Measurements from ENCODE around the gene SMAD6.

SMAD6 gene

GRCh38 chr15:66798426-66799061 is 96.5 kb downstream of the SMAD6 start:
- Histone ChIP-seq H3K79me2 (ENCODE audit: control insufficient read depth, insufficient read depth, low read length, unreplicated experiment) (no peaks in the 10 kb centered on the region), H3K27ac (ENCODE audit: low read depth, low read length) (peak overlapping the region; percentile 44), H3K36me3 (ENCODE audit: insufficient read depth, low read length) (no peaks in the 10 kb centered on the region), H3K4me3 (ENCODE audit: low read depth, low read length) (no peak overlapping the region), H2AFZ (ENCODE audit: low read length, unreplicated experiment) (no peak overlapping the region), H3K27me3 (ENCODE audit: insufficient read depth, low read length) (no peaks in the 10 kb centered on the region), H3K4me1 (ENCODE audit: control insufficient read depth, insufficient read depth, low read length, unreplicated experiment) (peaks cover 32% of the 10 kb centered on the region)

DNA sequence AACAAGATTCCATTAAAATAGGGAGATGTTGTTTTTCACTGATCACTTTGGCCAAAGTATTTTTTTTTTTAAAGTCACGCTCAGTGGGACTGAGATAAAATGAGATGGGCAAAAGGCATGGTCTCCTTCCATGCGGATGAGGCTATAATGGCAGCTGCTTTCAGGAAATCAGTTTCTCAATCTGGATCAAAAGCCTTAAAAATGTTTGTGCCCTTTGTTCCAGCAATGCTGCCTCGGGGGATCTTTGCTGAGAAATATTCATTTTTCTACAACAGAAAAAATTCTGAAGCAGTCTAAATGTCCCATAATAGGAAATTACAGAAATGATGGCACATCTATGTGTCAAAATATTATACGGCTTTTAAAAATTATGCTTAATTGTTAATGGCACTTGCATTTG is 97.2 kb downstream of the SMAD6 start:
- no peaks in the 10 kb centered on the region for H3K27me3 ChIP-seq (ENCODE audit: insufficient read depth, low read length)
- H3K4me1 ChIP-seq (ENCODE audit: control insufficient read depth, insufficient read depth, low read length, unreplicated experiment), result peaks cover 38% of the 10 kb centered on the region
- peak overlapping the region; percentile 44 for H3K27ac ChIP-seq (ENCODE audit: low read depth, low read length)
- H3K4me3 ChIP-seq (ENCODE audit: low read depth, low read length), result no peak overlapping the region; the same call in 1 of the 2 replicates
- no peaks in the 10 kb centered on the region for H3K79me2 ChIP-seq (ENCODE audit: control insufficient read depth, insufficient read depth, low read length, unreplicated experiment)
- H3K36me3 ChIP-seq (ENCODE audit: insufficient read depth, low read length), result no peaks in the 10 kb centered on the region
- peak overlapping the region; percentile 71 for H2AFZ ChIP-seq (ENCODE audit: low read length, unreplicated experiment)

GRCh38 chr15:66800584-66801235 is 98.7 kb downstream of the SMAD6 start:
- no peak overlapping the region for H2AFZ ChIP-seq (ENCODE audit: low read length, unreplicated experiment)
- H3K27me3 ChIP-seq (ENCODE audit: insufficient read depth, low read length), result no peaks in the 10 kb centered on the region
- no peaks in the 10 kb centered on the region for H3K79me2 ChIP-seq (ENCODE audit: control insufficient read depth, insufficient read depth, low read length, unreplicated experiment)
- H3K36me3 ChIP-seq (ENCODE audit: insufficient read depth, low read length), result 0 out of 2 replicates have a peak, but pooled peaks cover 2% of the 10 kb centered on the region
- H3K27ac ChIP-seq (ENCODE audit: low read depth, low read length), result no peak overlapping the region
- no peak overlapping the region for H3K4me3 ChIP-seq (ENCODE audit: low read depth, low read length)
- H3K4me1 ChIP-seq (ENCODE audit: control insufficient read depth, insufficient read depth, low read length, unreplicated experiment), result peaks cover 53% of the 10 kb centered on the region

DNA sequence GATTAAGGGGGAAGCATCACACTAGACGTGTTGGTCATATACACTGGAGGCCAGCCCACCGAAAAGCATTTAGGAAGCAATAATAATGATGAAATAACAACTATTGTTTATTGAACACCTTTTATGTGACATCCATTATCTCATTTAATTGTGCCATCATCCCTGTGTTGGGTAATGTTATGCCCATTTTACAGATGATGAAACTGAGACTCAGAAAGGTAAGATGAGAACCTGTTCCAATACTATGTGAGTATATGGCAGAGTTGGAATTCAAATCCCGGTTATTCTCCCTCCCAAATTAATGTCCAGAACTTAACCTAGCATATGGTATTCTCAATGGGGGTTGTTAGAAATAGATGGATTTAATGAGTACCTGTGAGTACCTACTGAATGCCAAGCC is 99.2 kb downstream of the SMAD6 start:
- H3K4me1 ChIP-seq (ENCODE audit: control insufficient read depth, insufficient read depth, low read length, unreplicated experiment), result peaks cover 56% of the 10 kb centered on the region
- H2AFZ ChIP-seq (ENCODE audit: low read length, unreplicated experiment), result no peak overlapping the region
- no peaks in the 10 kb centered on the region for H3K79me2 ChIP-seq (ENCODE audit: control insufficient read depth, insufficient read depth, low read length, unreplicated experiment)

GRCh38 chr15:66802025-66803001 is 100.3 kb downstream of the SMAD6 start:
- no peaks in the 10 kb centered on the region for H3K27me3 ChIP-seq (ENCODE audit: insufficient read depth, low read length)
- H2AFZ ChIP-seq (ENCODE audit: low read length, unreplicated experiment), result peak overlapping the region; percentile 4
- peak overlapping the region; percentile 95 for H3K27ac ChIP-seq (ENCODE audit: low read depth, low read length)
- H3K36me3 ChIP-seq (ENCODE audit: insufficient read depth, low read length), result 0 out of 2 replicates have a peak, but pooled peaks cover 4% of the 10 kb centered on the region
- no peaks in the 10 kb centered on the region for H3K79me2 ChIP-seq (ENCODE audit: control insufficient read depth, insufficient read depth, low read length, unreplicated experiment)
- peaks cover 56% of the 10 kb centered on the region for H3K4me1 ChIP-seq (ENCODE audit: control insufficient read depth, insufficient read depth, low read length, unreplicated experiment)
- H3K4me3 ChIP-seq (ENCODE audit: low read depth, low read length), result peak overlapping the region; percentile 31; the same call in 1 of the 2 replicates

More for the DNA sequence above, 99.2 kb downstream of the SMAD6 start:
- H3K4me3 ChIP-seq (ENCODE audit: low read depth, low read length), result no peak overlapping the region
- H3K36me3 ChIP-seq (ENCODE audit: insufficient read depth, low read length), result 0 out of 2 replicates have a peak, but pooled peaks cover 4% of the 10 kb centered on the region
- no peak overlapping the region for H3K27ac ChIP-seq (ENCODE audit: low read depth, low read length)
- no peaks in the 10 kb centered on the region for H3K27me3 ChIP-seq (ENCODE audit: insufficient read depth, low read length)

- Histone ChIP-seq H3K27ac (ENCODE audit: low read depth, low read length) (peak overlapping the region; percentile 95), H3K27me3 (ENCODE audit: insufficient read depth, low read length) (no peaks in the 10 kb centered on the region), H3K4me3 (ENCODE audit: low read depth, low read length) (no peak overlapping the region), H3K4me1 (ENCODE audit: control insufficient read depth, insufficient read depth, low read length, unreplicated experiment) (peaks cover 55% of the 10 kb centered on the region), H2AFZ (ENCODE audit: low read length, unreplicated experiment) (no peak overlapping the region), H3K79me2 (ENCODE audit: control insufficient read depth, insufficient read depth, low read length, unreplicated experiment) (no peaks in the 10 kb centered on the region), H3K36me3 (ENCODE audit: insufficient read depth, low read length) (0 out of 2 replicates have a peak, but pooled peaks cover 4% of the 10 kb centered on the region)
Observed at GRCh38 chr15:66803182-66803729, 101.2 kb downstream of the SMAD6 start.

DNA sequence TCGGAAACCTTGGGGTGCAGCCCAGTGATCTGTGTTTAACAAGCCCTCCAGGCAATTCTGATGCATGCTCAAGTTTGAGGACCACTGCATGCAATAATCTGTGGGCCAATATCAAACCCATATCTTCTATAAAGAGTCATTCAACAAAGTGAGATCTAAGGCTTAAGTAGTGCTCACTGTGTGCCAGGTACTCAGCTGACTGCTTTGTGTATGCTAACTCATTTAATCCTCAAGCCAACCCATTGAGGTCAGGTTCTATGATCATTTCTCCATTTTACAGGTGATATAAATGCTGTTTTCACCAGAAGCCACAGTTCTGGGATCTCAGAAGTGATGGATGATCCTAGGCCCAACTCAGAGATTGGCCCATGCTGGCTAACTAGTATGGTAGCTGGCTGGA is 101.7 kb downstream of the SMAD6 start:
- H2AFZ ChIP-seq (ENCODE audit: low read length, unreplicated experiment), result no peak overlapping the region
- H3K36me3 ChIP-seq (ENCODE audit: insufficient read depth, low read length), result 0 out of 2 replicates have a peak, but pooled peaks cover 4% of the 10 kb centered on the region
- H3K79me2 ChIP-seq (ENCODE audit: control insufficient read depth, insufficient read depth, low read length, unreplicated experiment), result no peaks in the 10 kb centered on the region
- no peaks in the 10 kb centered on the region for H3K27me3 ChIP-seq (ENCODE audit: insufficient read depth, low read length)
- H3K27ac ChIP-seq (ENCODE audit: low read depth, low read length), result peak overlapping the region; percentile 25
- no peak overlapping the region for H3K4me3 ChIP-seq (ENCODE audit: low read depth, low read length)
- peaks cover 50% of the 10 kb centered on the region for H3K4me1 ChIP-seq (ENCODE audit: control insufficient read depth, insufficient read depth, low read length, unreplicated experiment)

- Histone ChIP-seq H3K4me3 (ENCODE audit: low read depth, low read length) (no peak overlapping the region), H3K4me1 (ENCODE audit: control insufficient read depth, insufficient read depth, low read length, unreplicated experiment) (peaks cover 44% of the 10 kb centered on the region), H3K36me3 (ENCODE audit: insufficient read depth, low read length) (0 out of 2 replicates have a peak, but pooled peaks cover 4% of the 10 kb centered on the region), H3K79me2 (ENCODE audit: control insufficient read depth, insufficient read depth, low read length, unreplicated experiment) (no peaks in the 10 kb centered on the region), H2AFZ (ENCODE audit: low read length, unreplicated experiment) (no peak overlapping the region), H3K27me3 (ENCODE audit: insufficient read depth, low read length) (no peaks in the 10 kb centered on the region), H3K27ac (ENCODE audit: low read depth, low read length) (peak overlapping the region; percentile 21; the same call in 1 of the 2 replicates)
Observed at GRCh38 chr15:66805202-66805885, 103.3 kb downstream of the SMAD6 start.

DNA sequence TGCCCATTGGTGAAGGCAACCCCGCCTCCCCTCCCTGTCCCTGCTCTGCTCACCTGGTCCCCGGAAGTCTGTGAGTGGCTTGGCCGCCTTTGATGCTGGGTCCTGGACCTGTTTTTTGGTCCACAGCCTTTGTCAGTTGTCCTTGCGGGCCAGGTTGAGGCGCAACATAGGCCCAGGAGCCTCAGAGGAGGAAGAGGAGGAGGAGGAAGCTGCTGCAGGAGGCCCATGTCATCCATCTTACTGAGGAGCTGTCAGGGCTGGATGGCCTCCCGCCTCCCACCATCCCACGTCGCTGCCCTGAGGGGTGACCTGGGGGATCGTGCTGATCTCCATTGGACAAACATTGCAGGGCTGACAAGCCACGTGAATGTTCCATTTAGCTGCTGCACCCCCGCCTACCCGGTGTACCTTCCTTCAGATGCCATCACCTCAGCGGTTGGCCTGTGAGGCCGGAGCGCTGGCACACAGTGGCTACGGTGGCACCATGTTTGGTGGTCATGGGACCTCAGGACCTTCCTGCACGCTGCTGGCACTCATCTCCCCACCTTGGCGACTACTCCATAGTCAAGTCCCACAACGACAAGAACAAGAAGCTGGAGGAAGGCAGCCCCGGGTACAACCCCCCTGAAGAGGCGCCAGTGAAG is 106.3 kb downstream of the SMAD6 start:
- H3K36me3 ChIP-seq (ENCODE audit: insufficient read depth, low read length), result 0 out of 2 replicates have a peak, but pooled peaks cover 4% of the 10 kb centered on the region
- no peaks in the 10 kb centered on the region for H3K27me3 ChIP-seq (ENCODE audit: insufficient read depth, low read length)
- H3K4me3 ChIP-seq (ENCODE audit: low read depth, low read length), result no peak overlapping the region
- no peak overlapping the region for H2AFZ ChIP-seq (ENCODE audit: low read length, unreplicated experiment)
- H3K79me2 ChIP-seq (ENCODE audit: control insufficient read depth, insufficient read depth, low read length, unreplicated experiment), result no peaks in the 10 kb centered on the region
- no peak overlapping the region for H3K27ac ChIP-seq (ENCODE audit: low read depth, low read length)
- H3K4me1 ChIP-seq (ENCODE audit: control insufficient read depth, insufficient read depth, low read length, unreplicated experiment), result peaks cover 32% of the 10 kb centered on the region

Data from ACC112 (cell line).